GM23338 (cell line): ENCODE results near the gene HS6ST3. TPM values are rescaled to one million over a fixed set of nuclear protein-coding genes. Genes with fewer than 3 reads are reported as not detected.

ENCODE experiments used
- ATAC-seq: fragments of 200-7000 bp; cut with Tn5 transposase; 3 replicates; pipeline ENCODE4 v1.9.1; 2020
- DNase-seq: peaks from one replicate; pipeline ENCODE4 v3.0.0-alpha.2; 2015; ENCODE audit warnings: low spot score
- H2AFZ ChIP-seq: fragments of 200-600 bp; sonication (generic); 2 replicates; pipeline ENCODE4 v1.8.0; 2016; ENCODE audit warnings: antibody characterized with exemption, mild to moderate bottlenecking, moderate library complexity
- H3F3A ChIP-seq: fragments of 200-600 bp; sonication (generic); replicated peaks from 2 replicates; pipeline ENCODE4 v1.8.0; 2017; ENCODE audit warnings: antibody characterized with exemption, mixed run types, low read depth
- H3K27ac ChIP-seq: fragments of 200-600 bp; sonication (generic); 2 replicates; pipeline ENCODE4 v1.6.1; 2016; ENCODE audit warnings: low read depth
- H3K27me3 ChIP-seq: fragments of 200-600 bp; sonication (generic); 2 replicates; pipeline ENCODE4 v1.8.0; 2016; ENCODE audit warnings: mild to moderate bottlenecking, mixed run types, moderate library complexity; ENCODE audit not compliant: insufficient read depth
- H3K36me3 ChIP-seq: fragments of 200-600 bp; sonication (generic); 2 replicates; pipeline ENCODE4 v1.8.0; 2016; ENCODE audit warnings: mild to moderate bottlenecking; ENCODE audit not compliant: insufficient read depth
- H3K4me1 ChIP-seq: fragments of 200-600 bp; sonication (generic); 2 replicates; pipeline ENCODE4 v1.8.0; 2016; ENCODE audit warnings: mild to moderate bottlenecking, moderate library complexity; ENCODE audit not compliant: insufficient read depth
- H3K4me2 ChIP-seq: fragments of 200-600 bp; sonication (generic); 2 replicates; pipeline ENCODE4 v1.7.1; 2017; ENCODE audit warnings: mixed run types
- H3K4me3 ChIP-seq: fragments of 200-600 bp; sonication (generic); 2 replicates; pipeline ENCODE4 v1.6.1; 2016; ENCODE audit warnings: mixed run types
- H3K79me2 ChIP-seq: fragments of 200-600 bp; sonication (generic); replicated peaks from 2 replicates; pipeline ENCODE4 v1.8.0; 2017; ENCODE audit warnings: mild to moderate bottlenecking; ENCODE audit not compliant: insufficient read depth
- H3K9me2 ChIP-seq: fragments of 200-600 bp; sonication (generic); 2 replicates; pipeline ENCODE4 v1.8.0; 2017; ENCODE audit not compliant: insufficient read depth
- H4K20me1 ChIP-seq: fragments of 200-600 bp; sonication (generic); replicated peaks from 2 replicates; pipeline ENCODE4 v1.8.0; 2017; ENCODE audit warnings: mild to moderate bottlenecking; ENCODE audit not compliant: insufficient read depth
- H3K27ac Mint-ChIP-seq: 2 replicates; pipeline ENCODE4 v1.8.0; 2020; ENCODE audit warnings: inconsistent platforms, mild to moderate bottlenecking, moderate library complexity, mixed read lengths
- H3K27me3 Mint-ChIP-seq: 3 replicates; pipeline ENCODE4 v1.8.0; 2022; ENCODE audit warnings: low read depth, mild to moderate bottlenecking, moderate library complexity, mixed read lengths, inconsistent platforms; ENCODE audit not compliant: insufficient read depth, poor library complexity
- H3K36me3 Mint-ChIP-seq: 3 replicates; pipeline ENCODE4 v1.8.0; 2021; ENCODE audit warnings: low read depth, mild to moderate bottlenecking, inconsistent platforms, moderate library complexity, mixed read lengths
- H3K4me1 Mint-ChIP-seq: 3 replicates; pipeline ENCODE4 v1.8.0; 2020; ENCODE audit warnings: mild to moderate bottlenecking, inconsistent platforms, mixed read lengths
- H3K4me3 Mint-ChIP-seq: 3 replicates; pipeline ENCODE4 v1.8.0; 2021; ENCODE audit warnings: moderate library complexity, mild to moderate bottlenecking, inconsistent platforms, mixed read lengths
- H3K9me3 Mint-ChIP-seq: 3 replicates; pipeline ENCODE4 v1.8.0; 2020; ENCODE audit warnings: moderate library complexity, mild to moderate bottlenecking, inconsistent platforms, mixed read lengths
- CREB1 ChIP-seq: fragments of 250-450 bp; sonication (Bioruptor Pico); IDR thresholded peaks from 2 replicates; pipeline ENCODE4 v1.5.0; 2020; ENCODE audit warnings: low read depth, mild to moderate bottlenecking, moderate library complexity
- CTCF ChIP-seq, 2 experiments: fragments of 200-600 bp in 1 of 2; sonication (generic) in 1 of 2; conservative IDR thresholded peaks; 2 replicates each; pipeline versions ENCODE4 v1.5.1 to v1.6.1; 2016 to 2017; ENCODE audit warnings: antibody characterized with exemption in 2 of 2, low read depth in 2 of 2, mild to moderate bottlenecking in 2 of 2, moderate library complexity in 1 of 2
- ETS1 ChIP-seq: IDR thresholded peaks from 2 replicates; pipeline ENCODE4 v1.6.1; 2016; ENCODE audit warnings: antibody characterized with exemption
- EZH2 ChIP-seq: fragments of 200-600 bp; sonication (generic); IDR thresholded peaks from one replicate; pipeline ENCODE4 v1.8.0; 2017; ENCODE audit warnings: antibody characterized with exemption, mild to moderate bottlenecking, low read depth; ENCODE audit not compliant: unreplicated experiment
- EZH2phosphoT487 ChIP-seq: fragments of 200-600 bp; sonication (generic); IDR thresholded peaks from one replicate; pipeline ENCODE4 v1.8.1; 2018; ENCODE audit warnings: antibody characterized with exemption; ENCODE audit not compliant: unreplicated experiment
- JUNB ChIP-seq: IDR thresholded peaks from one replicate; pipeline ENCODE4 v1.6.1; 2016; ENCODE audit warnings: antibody characterized with exemption; ENCODE audit not compliant: unreplicated experiment
- NANOG ChIP-seq: IDR thresholded peaks from 2 replicates; pipeline ENCODE4 v1.6.1; 2016; ENCODE audit warnings: antibody characterized with exemption, borderline replicate concordance
- POLR2AphosphoS5 ChIP-seq: IDR thresholded peaks from 2 replicates; pipeline ENCODE4 v1.6.1; 2016; ENCODE audit warnings: antibody characterized with exemption, low read depth
- REST ChIP-seq: IDR thresholded peaks from one replicate; pipeline ENCODE4 v1.6.1; 2018; ENCODE audit warnings: antibody characterized with exemption; ENCODE audit not compliant: unreplicated experiment
- STAT1 ChIP-seq: IDR thresholded peaks from one replicate; pipeline ENCODE4 v1.6.1; 2016; ENCODE audit warnings: antibody characterized with exemption; ENCODE audit not compliant: unreplicated experiment
- ZNF114 ChIP-seq: fragments of 250-450 bp; sonication (Bioruptor Pico); IDR thresholded peaks from 2 replicates; pipeline ENCODE4 v1.5.0; 2020; ENCODE audit warnings: mild to moderate bottlenecking, moderate library complexity
- ZNF331 ChIP-seq: fragments of 250-450 bp; sonication (Bioruptor Pico); IDR thresholded peaks from 2 replicates; pipeline ENCODE4 v1.5.0; 2020; ENCODE audit warnings: low read depth, mild to moderate bottlenecking, moderate library complexity
- ZNF462 ChIP-seq: fragments of 250-450 bp; sonication (Bioruptor Pico); IDR thresholded peaks from 2 replicates; pipeline ENCODE4 v1.5.0; 2020; ENCODE audit warnings: mild to moderate bottlenecking, moderate library complexity
- polyA plus RNA-seq: library from polyadenylated mRNA; unstranded; fragments of >200 nt; fragmentation: Nextera tagmentation; extraction: Ambion mirVana; gene quantifications from 2 replicates; pipeline ENCODE4 v1.2.1, GENCODE V29; 2016
- total RNA-seq: library from RNA; depleted of rRNA; stranded (reverse); fragments of >200 nt; shearing (Covaris generic); gene quantifications from 2 replicates; pipeline ENCODE4 v1.2.3, GENCODE V29; 2014

Gene HS6ST3
- total and polyA plus RNA-seq, 2 experiments from 2014 or later, result 0.52 to 0.80 TPM

- TF ChIP-seq ZNF462 (CRISPR knock-in tag) (no peak), ZNF331 (CRISPR knock-in tag) (no peak), ZNF114 (no peak), REST (no peak), NANOG (no peak), EZH2 (no peak), ETS1 (no peak), STAT1 (no peak), EZH2phosphoT487 (no peak), CREB1 (no peak), CTCF (conservative IDR thresholded peaks at IDR 0.05; ENCODE audit: low read depth in 2 of 2) (no peak), JUNB (no peak), POLR2AphosphoS5 (no peak)
- Histone ChIP-seq H3K79me2 (no peaks in the 10 kb centered on the region), H3K4me2 (no peak overlapping the region), H3K4me1 (no peaks in the 10 kb centered on the region), H3F3A (no peaks in the 10 kb centered on the region), H3K27ac (no peak overlapping the region), H3K27me3 (no peaks in the 10 kb centered on the region), H2AFZ (no peak overlapping the region), H3K9me2 (peaks cover 7% of the 10 kb centered on the region; the same call in 1 of the 2 replicates), H4K20me1 (no peaks in the 10 kb centered on the region), H3K36me3 (no peaks in the 10 kb centered on the region), H3K4me3 (no peak overlapping the region)
- Mint-ChIP-seq H3K4me3 (no peak overlapping the region), H3K4me1 (peaks cover 4% of the 10 kb centered on the region), H3K27me3 (peaks cover 2% of the 10 kb centered on the region), H3K9me3 (no peaks in the 10 kb centered on the region), H3K27ac (no peak overlapping the region), H3K36me3 (no peaks in the 10 kb centered on the region)
- no peak for ATAC-seq
- DNase-seq, result no peak
Measured at GRCh38 chr13:96071504-96071903, 18.4 kb upstream of the HS6ST3 start.
